22Rv1 (cell line): ENCODE data around the gene GLI2.

Experiments
- H3K27ac ChIP-seq: fragments of 450-650 bp; 2 replicates; pipeline ENCODE4 v1.5.1; 2017
- ZFX ChIP-seq: fragments of 450-650 bp; IDR thresholded peaks from 2 replicates; pipeline ENCODE4 v1.6.1; 2017; ENCODE audit warnings: antibody characterized with exemption, borderline replicate concordance
- TF ChIP-seq, protein P1 (sequence below): fragments of 450-650 bp; IDR thresholded peaks from 2 replicates; pipeline ENCODE4 v1.5.1; 2017; ENCODE audit warnings: mild to moderate bottlenecking

Gene GLI2

DNA sequence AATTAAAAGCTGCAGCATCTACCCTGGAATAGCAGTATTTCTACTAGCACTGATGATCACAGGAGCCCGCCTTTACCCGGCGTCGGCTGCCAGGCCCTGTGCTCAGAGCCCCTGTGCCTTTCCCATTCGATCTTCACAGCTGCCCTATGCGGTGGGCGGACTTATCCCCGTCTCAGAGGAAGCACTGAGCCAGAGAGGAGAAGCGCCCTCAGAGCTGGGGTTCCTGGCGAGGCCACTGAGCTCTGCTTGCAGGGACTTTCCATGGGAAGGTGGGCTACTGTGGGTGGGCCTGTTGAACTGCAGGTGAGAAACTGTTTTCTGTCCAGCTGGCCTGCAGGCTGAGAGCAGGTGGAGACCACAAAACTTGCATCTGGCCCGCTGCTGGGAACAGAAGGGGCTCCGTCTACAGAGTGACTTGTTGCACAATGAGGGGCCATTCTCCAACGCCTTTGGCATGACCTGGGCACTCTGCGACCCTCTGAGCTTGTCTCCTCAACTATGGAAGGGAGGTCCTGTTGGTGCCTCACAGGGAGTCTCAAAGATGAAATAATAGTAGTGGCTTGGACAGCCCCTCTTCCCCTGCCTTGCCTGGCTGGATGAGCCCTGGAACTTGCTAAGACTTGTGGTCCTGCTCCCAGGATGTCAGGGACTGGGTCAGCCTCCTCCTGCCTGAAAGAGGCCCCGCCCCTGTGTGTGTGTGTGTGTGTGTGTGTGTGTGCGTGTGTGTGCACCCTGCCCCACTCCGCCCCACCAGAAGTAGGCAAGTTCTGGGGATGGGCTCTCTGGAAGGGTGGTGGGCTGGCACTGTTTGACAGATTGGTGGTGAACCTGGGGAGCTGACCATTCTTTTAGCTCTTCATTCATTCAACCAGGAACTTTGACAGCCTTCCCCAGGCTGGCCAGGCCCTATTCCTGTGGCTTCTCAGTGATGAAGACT is 32.7 kb downstream of the GLI2 start:
- H3K27ac ChIP-seq: no peak overlapping the region
- TF ChIP-seq ZFX: no peak
- TF ChIP-seq, protein P1, sequence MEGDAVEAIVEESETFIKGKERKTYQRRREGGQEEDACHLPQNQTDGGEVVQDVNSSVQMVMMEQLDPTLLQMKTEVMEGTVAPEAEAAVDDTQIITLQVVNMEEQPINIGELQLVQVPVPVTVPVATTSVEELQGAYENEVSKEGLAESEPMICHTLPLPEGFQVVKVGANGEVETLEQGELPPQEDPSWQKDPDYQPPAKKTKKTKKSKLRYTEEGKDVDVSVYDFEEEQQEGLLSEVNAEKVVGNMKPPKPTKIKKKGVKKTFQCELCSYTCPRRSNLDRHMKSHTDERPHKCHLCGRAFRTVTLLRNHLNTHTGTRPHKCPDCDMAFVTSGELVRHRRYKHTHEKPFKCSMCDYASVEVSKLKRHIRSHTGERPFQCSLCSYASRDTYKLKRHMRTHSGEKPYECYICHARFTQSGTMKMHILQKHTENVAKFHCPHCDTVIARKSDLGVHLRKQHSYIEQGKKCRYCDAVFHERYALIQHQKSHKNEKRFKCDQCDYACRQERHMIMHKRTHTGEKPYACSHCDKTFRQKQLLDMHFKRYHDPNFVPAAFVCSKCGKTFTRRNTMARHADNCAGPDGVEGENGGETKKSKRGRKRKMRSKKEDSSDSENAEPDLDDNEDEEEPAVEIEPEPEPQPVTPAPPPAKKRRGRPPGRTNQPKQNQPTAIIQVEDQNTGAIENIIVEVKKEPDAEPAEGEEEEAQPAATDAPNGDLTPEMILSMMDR: no peak

DNA sequence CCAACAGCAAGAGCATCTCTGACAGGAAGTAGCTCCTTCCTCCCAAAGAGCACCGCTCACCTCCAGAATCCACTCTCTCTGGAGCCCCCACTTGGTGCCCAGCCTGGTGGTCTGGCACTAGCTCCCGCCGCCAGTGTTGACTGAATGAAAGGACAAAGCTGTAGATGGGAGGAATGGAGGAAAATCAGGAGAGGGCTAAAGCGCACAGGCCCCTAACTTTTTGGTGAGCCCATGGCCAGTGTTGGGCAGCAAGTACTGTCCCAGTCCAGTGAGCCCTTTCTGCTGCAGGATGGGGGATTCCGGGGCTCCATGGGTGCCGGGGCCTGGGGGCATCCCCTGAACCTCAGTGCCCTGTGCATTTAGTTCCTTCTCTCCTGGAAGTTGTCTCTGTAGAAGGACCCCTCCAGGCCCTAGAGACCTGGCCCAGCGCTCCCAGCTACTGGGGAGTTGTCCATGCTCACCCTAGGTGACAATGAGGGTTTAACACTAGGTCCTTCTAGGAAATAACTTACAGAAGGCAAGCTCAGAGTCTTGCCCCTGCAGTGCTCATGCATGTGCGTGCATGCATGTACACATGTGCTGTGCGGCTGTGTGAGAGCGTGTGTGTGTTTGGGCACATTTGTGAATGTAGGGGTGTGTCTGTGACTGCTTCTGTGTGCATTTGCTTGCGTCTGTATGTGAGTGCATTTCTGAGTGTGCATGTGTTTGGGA is 33.6 kb downstream of the GLI2 start:
- TF ChIP-seq, protein P1: no peak
- no peak for TF ChIP-seq ZFX
- H3K27ac ChIP-seq: no peak overlapping the region

DNA sequence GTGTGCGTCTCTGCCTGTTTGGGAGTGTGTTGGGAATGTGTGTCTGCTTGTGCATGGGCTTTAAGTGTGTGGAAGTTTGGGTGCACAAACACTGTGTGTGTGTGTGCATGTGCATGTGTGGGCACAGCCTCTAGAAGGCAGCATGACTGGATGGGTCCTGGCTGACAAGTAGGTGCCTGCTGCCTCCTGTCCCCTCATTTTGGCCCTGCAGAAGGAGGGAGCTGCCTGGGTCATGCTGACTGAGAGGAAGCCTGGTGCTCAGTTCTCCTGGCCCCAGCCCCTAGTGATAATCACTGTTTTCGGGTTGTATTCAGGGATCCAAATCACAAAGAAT is 34.1 kb downstream of the GLI2 start:
- TF ChIP-seq ZFX: no peak
- TF ChIP-seq, protein P1: no peak
- no peak overlapping the region for H3K27ac ChIP-seq

DNA sequence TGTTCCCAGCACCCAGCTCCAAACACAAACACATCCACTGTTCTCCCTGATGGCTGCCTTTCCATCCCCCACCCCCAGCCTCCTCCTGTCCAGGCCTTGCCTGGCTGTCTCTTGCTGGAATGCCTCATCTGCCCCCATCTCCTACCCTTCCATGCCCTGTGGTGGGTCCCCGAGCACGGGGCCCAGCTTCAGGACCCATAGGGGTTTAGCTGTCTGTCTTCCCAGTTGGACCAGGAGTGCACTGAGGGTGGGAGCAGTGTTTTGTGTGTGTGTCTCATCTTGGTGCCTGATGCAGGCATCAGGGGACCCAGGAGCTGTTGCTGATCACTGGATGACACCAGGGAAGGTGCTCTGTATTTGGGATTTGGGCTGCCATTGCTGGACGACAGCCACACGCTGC is 34.5 kb downstream of the GLI2 start:
- TF ChIP-seq, protein P1: no peak
- TF ChIP-seq ZFX: no peak
- no peak overlapping the region for H3K27ac ChIP-seq

DNA sequence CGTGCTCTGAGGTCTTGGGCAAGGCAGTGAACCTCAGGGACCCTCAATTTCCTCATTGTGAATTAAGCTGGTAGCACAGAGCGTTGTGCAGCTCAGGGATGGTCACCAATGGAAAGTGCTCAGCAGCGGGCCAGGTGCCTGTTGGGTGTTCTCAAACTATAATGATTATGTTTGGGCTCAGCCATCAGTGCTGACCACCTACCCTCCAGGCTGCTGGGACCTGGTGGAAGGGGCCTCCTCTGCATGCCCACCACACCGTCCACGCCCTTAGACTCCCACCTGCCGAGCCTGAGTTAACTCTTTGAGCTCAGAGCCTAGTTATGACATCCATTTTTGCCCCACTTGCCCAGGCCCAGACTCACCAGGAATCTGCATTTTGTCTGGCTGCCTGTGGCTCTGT is 35.0 kb downstream of the GLI2 start:
- TF ChIP-seq, protein P1: no peak
- no peak for TF ChIP-seq ZFX
- H3K27ac ChIP-seq: no peak overlapping the region

DNA sequence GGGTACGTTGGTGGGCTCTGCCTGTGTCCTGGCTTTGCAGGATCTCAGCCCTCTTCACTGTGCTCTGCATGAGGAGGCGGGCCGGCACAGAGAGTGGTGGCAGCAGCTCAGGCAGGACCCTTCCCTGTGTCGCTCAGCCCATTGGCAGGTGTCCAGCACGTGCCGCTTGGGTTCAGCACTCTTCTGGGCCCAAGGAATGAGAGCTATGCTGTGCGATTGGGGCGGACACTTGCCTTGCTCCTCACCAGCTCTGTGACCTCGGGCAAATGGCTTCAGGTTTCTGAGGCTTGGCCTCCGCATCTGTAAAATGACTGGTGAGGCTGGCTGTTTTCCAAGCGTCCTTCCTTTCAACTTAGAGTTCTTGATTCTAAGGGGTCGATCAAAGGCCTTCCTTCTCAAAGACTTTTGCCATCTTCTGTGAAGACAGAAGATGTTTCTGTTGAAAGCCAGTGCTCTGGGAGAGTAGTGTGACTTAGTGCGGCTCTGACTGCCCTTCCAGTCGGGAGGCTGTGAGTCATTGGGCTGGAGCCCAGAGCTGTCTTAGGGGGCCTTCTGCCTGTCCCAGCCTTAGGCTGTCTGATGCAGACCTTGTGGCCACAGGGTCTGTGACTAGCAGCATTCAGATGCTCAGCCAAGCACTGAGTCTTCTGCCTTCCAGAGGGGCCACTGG is 35.6 kb downstream of the GLI2 start:
- TF ChIP-seq, protein P1: no peak
- no peak overlapping the region for H3K27ac ChIP-seq
